ENCODE data around the gene HAPLN2.

HAPLN2 gene

GRCh38 chr1:156655151-156655903 is 36.1 kb downstream of the HAPLN2 start:
- Histone ChIP-seq H3K9me3 (ENCODE audit: severe bottlenecking) (no peaks in the 10 kb centered on the region), H3K27me3 (ENCODE audit: insufficient read depth, low read depth, severe bottlenecking) (no peaks in the 10 kb centered on the region), H3K36me3 (no peaks in the 10 kb centered on the region), H3K4me3 (ENCODE audit: low read depth, low read length) (no peak overlapping the region), H3K27ac (peak overlapping the region; percentile 83)
- no peak for TF ChIP-seq CTCF (IDR thresholded peaks at IDR 0.05; ENCODE audit: low read depth, low read length)
- peak; percentile 82 for DNase-seq

GRCh38 chr1:156655904-156656516 is 36.8 kb downstream of the HAPLN2 start:
- no peaks in the 10 kb centered on the region for H3K27me3 ChIP-seq (ENCODE audit: insufficient read depth, low read depth, severe bottlenecking)
- no peaks in the 10 kb centered on the region for H3K36me3 ChIP-seq
- peak overlapping the region; percentile 83 for H3K27ac ChIP-seq
- DNase-seq, result no peak
- no peak for TF ChIP-seq CTCF (IDR thresholded peaks at IDR 0.05; ENCODE audit: low read depth, low read length)
- H3K4me3 ChIP-seq (ENCODE audit: low read depth, low read length), result no peak overlapping the region
- no peaks in the 10 kb centered on the region for H3K9me3 ChIP-seq (ENCODE audit: severe bottlenecking)

- H3K9me3 ChIP-seq (ENCODE audit: severe bottlenecking), result no peaks in the 10 kb centered on the region
- H3K4me3 ChIP-seq (ENCODE audit: low read depth, low read length), result peak overlapping the region; percentile 40
- no peaks in the 10 kb centered on the region for H3K27me3 ChIP-seq (ENCODE audit: insufficient read depth, low read depth, severe bottlenecking)
- peak overlapping the region; percentile 65 for H3K27ac ChIP-seq
- H3K36me3 ChIP-seq, result no peaks in the 10 kb centered on the region
- peak; percentile 93 for DNase-seq
- TF ChIP-seq CTCF (IDR thresholded peaks at IDR 0.05; ENCODE audit: low read depth, low read length), result peak; percentile 100
Measured at GRCh38 chr1:156656806-156657740, 37.9 kb downstream of the HAPLN2 start.

GRCh38 chr1:156657741-156658319 is 38.6 kb downstream of the HAPLN2 start:
- TF ChIP-seq CTCF (IDR thresholded peaks at IDR 0.05; ENCODE audit: low read depth, low read length), result no peak

GRCh38 chr1:156658496-156658895 is 39.3 kb downstream of the HAPLN2 start:
- H3K4me3 ChIP-seq (ENCODE audit: low read depth, low read length), result no peak overlapping the region
- H3K36me3 ChIP-seq, result no peaks in the 10 kb centered on the region
- TF ChIP-seq CTCF (IDR thresholded peaks at IDR 0.05; ENCODE audit: low read depth, low read length), result no peak
- no peak overlapping the region for H3K27ac ChIP-seq
- H3K27me3 ChIP-seq (ENCODE audit: insufficient read depth, low read depth, severe bottlenecking), result no peaks in the 10 kb centered on the region
- no peaks in the 10 kb centered on the region for H3K9me3 ChIP-seq (ENCODE audit: severe bottlenecking)
- no peak for DNase-seq

More at GRCh38 chr1:156657741-156658319, 38.6 kb downstream of the HAPLN2 start:
- H3K27me3 ChIP-seq (ENCODE audit: insufficient read depth, low read depth, severe bottlenecking), result no peaks in the 10 kb centered on the region
- no peaks in the 10 kb centered on the region for H3K36me3 ChIP-seq
- DNase-seq, result no peak
- H3K27ac ChIP-seq, result peak overlapping the region; percentile 65
- H3K4me3 ChIP-seq (ENCODE audit: low read depth, low read length), result no peak overlapping the region
- no peaks in the 10 kb centered on the region for H3K9me3 ChIP-seq (ENCODE audit: severe bottlenecking)

Data from WERI-Rb-1 (cell line).